HG02678 (cell line): ENCODE data around the gene INF2.
"Not testable (repeated sequence)": the region's sequence is repeated elsewhere in the genome, so short reads cannot be mapped to it uniquely, and the experiment has no call there.

ENCODE experiments used
- ATAC-seq: cut with Tn5 transposase; IDR thresholded peaks from one replicate; pipeline ENCODE4 v1.9.1; 2021; ENCODE audit warnings: mild to moderate bottlenecking, moderate library complexity; ENCODE audit not compliant: unreplicated experiment

INF2 gene

GRCh38 chr14:104747876-104748275 lies 58.5 kb downstream of the INF2 start:
- ATAC-seq, result no peak

- ATAC-seq, result no peak
Observed at GRCh38 chr14:104749111-104749649, 59.8 kb downstream of the INF2 start.

GRCh38 chr14:104750056-104750752 lies 60.8 kb downstream of the INF2 start:
- ATAC-seq, result no peak

- ATAC-seq, result not testable (repeated sequence)
Observed at GRCh38 chr14:104750753-104751057, 61.3 kb downstream of the INF2 start.

DNA sequence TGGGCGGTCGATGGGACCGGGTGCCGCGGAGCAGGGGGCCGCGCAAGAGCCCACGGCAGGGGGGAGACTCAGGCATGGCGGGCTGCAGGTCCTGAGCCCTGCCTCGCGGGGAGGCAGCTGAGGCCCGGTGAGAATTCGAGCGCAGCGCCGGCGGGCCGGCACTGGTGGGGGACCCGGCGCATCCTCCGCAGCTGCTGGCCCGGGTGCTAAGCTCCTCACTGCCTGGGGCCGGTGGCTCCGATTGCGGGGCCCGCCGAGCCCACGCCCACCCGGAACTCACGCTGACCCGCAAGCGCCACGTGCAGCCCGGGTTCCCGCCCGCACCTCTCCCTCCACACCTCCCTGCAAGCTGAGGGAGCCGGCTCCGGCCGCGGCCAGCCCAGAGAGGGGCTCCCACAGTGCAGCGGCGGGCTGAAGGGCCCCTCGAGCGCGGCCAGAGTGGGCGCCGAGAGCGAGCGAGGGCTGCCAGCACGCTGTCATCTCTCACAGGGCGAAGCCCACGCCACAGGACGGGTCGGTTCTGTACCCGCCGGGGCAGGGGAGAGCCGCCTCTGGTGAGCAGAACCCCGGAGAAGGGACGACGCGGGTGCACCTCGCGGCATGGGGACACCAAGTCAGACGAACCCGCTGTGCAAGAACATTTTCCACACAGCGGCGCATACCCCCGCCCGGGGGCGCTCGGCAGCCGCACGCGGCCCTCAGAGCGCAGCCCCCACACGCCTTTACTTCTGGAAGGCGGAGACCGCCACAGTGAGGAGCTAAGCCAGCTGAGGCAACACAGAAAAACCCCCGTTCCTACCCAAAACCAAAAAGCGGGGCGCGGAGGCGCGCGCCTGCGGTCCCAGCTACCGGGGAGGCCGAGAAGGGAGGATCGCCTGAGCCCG lies 62.4 kb downstream of the INF2 start:
- no peak for ATAC-seq

GRCh38 chr14:104752423-104752734 lies 63.0 kb downstream of the INF2 start:
- no peak for ATAC-seq

DNA sequence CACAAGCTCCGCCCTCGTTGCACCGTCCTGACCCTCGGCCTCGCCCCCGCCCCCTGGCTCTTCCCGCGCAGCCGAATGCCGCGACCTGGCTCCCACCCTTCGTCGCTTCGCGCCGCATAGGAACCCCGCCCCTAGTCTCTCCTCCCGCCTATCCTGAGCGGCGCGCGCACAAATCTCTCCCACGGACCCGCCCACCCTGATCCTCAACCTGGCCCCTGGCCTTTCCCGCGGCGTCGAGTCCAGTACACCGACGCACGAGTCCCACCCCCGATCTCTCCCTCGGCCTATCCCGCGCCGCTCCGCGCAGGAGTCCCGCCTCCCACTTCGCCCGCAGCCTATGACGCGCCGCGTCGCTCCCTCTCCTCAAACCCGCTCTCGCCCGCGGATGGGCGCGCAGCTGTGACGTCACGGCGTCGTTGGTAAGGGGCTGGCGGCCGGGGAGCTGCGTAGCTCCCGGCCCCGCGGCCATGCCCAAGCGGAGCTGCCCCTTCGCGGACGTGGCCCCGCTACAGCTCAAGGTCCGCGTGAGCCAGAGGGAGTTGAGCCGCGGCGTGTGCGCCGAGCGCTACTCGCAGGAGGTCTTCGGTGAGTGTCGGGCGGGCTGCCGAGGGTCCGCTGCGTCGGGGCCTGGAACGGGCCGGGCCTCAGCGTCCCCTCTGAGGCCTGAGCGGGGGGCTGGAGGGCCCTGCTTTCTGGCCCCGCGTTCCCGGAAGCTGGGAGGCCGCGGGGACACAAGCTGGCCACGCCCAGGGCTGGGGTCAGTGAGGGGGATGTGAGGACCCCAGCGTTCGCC lies 63.5 kb downstream of the INF2 start, which contains the start of gene SIVA1:
TSS of gene SIVA1 (plus strand) at position 413 of the 793 bp plus-strand sequence. CDS start at position 468, 55 bp downstream.
- ATAC-seq, result peak; percentile 89

- ATAC-seq, result no peak
Observed at GRCh38 chr14:104753528-104754212, 64.3 kb downstream of the INF2 start.

GRCh38 chr14:104754213-104754851 lies 64.9 kb downstream of the INF2 start:
- ATAC-seq, result no peak

- ATAC-seq, result no peak
Observed at GRCh38 chr14:104755621-104756020, 66.2 kb downstream of the INF2 start.

GRCh38 chr14:104756477-104757237 lies 67.2 kb downstream of the INF2 start:
- ATAC-seq, result no peak

DNA sequence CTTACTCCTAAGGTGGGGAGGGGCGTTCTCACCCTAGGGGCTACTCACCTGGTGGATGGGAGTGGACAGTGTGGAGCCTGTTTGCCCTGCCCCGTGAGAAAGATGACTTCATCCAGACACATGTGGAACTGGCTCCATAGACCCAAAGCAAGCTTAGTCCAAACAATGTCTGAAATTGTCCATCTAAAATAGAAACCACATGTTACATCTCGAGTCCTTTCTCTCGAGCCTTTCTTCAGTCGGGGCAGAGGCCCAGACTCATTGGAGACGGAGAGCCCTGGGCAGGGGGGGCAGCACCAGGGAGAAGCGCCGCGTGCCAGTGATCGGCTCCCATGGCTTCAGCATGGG lies 67.8 kb downstream of the INF2 start:
- no peak for ATAC-seq

DNA sequence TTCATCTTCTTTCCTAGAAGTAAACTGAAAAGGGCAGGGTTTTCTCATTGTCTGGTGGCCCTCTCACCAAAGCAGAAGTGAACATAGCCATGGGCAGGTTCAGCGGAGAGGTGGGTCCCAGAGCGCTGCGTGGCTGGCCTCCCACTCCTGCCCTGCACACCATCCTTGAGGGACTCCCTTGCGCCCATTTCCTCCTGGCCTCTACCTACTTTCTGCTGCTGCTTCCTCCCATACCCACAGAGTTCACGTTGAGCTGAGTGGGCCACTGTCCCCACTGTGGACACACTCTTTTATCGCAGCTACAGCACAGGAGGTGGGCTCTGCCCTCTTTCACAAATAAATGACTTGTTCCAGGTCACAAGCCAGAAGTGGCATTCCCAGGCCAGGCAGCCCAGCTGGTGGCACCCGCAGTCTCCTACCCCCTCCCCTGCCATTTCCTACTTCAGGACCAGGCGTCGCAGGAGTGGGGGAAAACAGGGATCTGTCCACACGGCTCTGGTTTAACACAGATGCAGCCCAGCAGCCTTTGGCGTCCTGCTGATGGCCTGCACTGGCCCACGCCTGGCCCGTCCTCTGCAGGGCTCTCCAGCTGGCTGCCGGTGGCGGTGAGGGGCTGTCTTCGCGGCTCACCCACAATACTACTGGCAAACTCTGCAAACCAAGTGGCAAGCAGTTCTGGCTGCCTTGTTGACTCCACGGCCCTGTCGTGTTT lies 68.4 kb downstream of the INF2 start:
- no peak for ATAC-seq

DNA sequence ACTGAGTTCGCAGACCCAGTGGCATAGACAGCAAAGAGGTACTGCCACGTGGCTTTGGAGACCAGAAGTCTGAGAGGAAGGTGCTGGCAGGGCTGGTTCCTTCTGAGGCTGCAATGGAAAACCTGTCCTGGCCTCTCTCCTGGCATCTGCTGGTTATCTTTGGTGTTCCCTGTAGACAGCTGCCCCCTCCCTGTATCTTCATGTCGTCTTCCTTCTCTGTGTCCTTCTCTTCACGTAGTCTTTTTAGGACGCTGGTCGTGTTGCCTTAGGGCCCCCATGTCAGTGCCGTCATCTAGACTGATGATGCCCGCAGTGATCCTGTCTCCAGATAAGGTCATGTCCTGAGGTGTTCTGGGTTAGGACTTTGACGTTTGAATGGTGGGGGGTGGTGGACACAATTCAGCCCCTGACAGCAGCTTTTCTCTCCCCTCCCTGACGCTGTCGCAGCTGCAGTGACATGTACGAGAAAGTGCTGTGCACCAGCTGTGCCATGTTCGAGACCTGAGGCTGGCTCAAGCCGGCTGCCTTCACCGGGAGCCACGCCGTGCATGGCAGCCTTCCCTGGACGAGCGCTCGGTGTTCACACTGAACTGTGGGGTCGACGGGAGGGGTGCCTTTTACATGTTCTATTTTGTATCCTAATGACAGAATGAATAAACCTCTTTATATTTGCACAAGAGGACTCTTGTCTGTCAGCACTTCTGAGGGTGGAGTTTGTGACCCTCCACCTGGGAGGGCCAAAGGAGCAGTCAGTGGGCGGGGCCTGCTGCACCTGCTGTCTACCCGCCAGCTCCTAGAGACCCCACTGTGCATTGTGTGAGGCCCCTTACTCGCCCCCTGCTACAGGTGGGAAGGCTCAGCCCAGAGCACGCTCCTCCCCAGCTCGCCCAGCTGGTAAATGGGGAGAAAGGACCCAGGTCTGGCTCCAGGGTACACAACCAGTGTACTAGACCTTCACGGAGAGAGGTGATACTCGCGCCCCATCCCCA lies 69.9 kb downstream of the INF2 start:
- no peak for ATAC-seq

DNA sequence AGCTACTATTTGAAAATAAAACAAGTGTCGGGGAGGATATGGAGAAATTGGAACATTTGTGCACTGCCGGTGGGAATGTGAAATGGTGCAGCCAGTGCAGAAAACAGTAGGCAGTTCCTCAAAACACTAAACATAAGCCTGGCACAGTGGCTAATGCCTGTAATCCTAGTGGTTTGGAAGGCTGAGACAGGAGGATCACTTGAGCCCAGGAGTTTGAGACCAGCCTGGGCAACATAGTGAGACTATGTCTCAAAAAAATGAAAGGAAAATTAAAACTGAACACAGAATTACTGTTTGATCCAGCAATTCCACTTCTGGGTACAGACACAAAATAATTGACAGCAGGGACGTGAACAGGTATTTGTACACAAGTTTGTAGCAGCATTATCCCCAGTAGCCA lies 76.1 kb downstream of the INF2 start:
- ATAC-seq, result no peak

DNA sequence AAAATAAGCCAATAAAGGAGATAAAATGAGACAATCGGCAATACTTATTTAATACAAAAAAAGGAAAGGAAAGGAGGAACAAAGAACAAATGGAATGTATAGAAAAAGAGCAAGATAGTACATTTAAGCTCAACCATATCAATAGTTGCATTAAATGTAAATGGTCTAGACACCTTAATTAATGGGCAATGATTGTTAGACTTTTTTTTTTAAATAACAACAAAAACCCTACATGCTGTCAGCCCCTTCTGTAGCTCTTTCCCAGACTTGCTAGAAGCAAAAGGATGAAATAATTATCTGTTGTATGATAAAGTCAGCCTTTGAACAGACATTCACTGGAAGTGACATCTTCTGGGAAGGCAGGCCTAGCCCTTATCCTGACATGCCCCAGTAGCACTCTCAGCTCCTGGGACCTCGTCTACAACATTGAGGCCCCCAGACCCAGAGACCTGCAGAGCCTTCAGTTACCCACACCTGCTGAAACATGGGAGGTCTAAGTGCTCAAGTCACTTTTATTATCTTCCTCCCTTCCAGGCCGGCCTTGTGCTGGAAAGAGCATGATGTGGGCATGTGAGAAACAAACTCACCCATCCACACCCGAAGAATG lies 76.9 kb downstream of the INF2 start:
- no peak for ATAC-seq

GRCh38 chr14:104766863-104767633 lies 77.6 kb downstream of the INF2 start:
- ATAC-seq, result no peak
